D341Med (cell line): ENCODE data around the gene ADGRG2.
"Not testable (repeated sequence)": the region's sequence is repeated elsewhere in the genome, so short reads cannot be mapped to it uniquely, and the experiment has no call there.

ENCODE experiments used
- DNase-seq: peaks from one replicate; pipeline ENCODE4 v3.0.0; 2012; ENCODE audit warnings: low spot score

ADGRG2 gene

DNA sequence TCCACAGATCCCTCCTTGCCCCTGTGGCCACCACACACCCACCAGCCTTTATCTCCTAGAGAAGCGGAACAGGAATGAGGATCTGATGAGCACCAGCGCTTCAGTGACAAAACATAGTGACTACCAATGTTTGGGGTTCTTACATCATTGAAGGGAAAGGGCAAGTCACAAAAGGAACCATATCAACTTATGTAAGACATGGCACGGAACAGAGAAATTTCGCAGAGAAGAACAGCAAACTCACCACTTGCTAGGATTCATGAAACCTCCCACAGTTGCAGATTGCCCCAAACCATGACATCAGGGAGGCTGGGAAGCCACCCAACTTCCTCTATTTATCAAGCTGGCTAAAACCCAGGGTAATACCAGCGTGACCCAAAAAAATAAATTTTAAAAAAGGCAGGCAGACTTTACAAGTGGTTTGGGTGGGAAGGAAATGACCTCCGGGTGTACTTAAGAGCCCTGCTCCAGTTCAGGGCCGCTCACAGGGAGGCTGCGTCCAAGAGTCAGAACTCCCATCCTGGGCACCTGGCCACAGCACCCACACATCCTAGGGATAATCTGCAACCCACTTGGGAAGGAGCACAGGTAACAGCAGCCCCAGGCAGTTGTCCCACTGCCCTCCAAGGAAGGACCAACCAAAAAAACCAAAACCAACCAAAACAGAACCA lies 36.0 kb downstream of the ADGRG2 start:
- no peak for DNase-seq

DNA sequence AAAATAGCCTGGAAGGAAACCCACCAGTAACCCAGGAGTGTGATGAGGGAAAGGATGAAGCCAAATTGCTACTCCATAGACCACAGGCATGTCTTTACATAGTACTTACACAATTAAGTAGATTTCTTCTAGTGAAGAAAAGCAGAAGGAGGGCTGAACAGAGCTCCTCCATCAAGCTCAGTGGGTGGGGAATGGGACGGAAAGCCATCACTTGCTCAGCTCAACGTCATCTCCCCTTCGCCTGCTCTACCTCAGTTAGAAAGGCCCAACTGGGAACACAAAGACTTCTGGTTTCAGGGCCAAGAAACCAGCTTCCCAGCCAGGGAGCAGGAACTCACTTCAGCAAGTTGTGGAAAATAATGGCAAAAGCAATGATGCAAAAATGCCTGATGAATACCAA lies 36.6 kb downstream of the ADGRG2 start:
- no peak for DNase-seq

DNA sequence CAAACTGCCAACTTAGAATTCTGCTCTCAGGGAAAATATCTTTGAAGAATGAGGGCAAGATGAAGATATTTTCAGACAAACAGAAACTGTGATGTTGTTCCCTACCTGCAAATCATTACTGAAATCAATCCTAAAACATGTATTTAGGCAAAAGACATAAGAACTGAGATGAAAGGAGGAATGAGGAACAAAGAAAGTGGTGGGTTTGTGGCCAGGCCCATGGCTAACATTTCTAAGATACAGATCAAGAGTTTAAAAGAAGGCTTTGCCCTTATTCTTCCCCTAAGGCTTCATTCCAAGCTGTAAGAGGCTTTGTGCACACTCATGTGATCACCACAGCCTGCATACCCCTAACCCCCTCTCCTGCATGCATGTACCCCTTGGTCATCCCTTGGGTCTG lies 46.5 kb downstream of the ADGRG2 start:
- no peak for DNase-seq

GRCh38 chrX:19072372-19072771 lies 49.9 kb downstream of the ADGRG2 start:
- DNase-seq: no peak

- no peak for DNase-seq
Observed at GRCh38 chrX:19070555-19070994, 51.7 kb downstream of the ADGRG2 start.

DNA sequence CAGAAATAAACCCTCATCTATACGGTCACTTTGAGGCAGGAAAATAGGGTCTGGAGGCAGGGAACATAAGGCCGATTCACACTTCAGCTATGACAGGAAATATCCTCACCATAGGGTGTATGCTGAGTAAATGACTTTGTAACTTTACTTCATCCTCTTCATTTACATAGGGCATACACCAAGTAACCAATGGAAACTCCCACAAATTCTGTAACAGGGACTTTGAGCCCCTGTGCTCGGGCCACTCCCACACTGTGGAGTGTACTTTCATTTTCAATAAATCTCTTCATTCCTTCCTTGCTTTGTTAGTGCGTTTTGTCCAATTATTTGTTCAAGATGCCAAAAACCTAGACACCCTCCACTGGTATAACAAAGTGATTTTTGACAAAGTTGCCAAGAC lies 55.3 kb downstream of the ADGRG2 start:
- DNase-seq: not testable (repeated sequence)

DNA sequence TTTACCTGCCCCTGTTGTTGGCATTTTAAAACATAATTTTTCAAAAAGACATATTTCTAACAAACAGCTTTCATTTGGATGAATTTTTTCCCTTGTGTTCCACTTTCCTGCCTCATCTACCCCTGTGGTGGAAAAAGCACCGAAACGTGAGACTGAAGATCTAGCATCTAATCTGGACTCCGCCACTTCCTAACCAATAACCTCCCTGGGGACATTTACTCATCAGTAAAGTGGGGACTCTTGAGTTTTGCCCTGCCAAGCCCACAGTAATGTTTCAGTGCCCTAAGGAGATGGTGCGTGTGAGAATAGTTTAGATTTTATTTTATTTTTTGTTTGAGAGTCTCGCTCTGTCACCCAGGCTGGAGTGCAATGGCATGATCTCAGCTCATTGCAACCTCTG lies 56.7 kb downstream of the ADGRG2 start:
- no peak for DNase-seq

GRCh38 chrX:19064175-19064574 lies 58.1 kb downstream of the ADGRG2 start:
- peak; percentile 40 for DNase-seq

DNA sequence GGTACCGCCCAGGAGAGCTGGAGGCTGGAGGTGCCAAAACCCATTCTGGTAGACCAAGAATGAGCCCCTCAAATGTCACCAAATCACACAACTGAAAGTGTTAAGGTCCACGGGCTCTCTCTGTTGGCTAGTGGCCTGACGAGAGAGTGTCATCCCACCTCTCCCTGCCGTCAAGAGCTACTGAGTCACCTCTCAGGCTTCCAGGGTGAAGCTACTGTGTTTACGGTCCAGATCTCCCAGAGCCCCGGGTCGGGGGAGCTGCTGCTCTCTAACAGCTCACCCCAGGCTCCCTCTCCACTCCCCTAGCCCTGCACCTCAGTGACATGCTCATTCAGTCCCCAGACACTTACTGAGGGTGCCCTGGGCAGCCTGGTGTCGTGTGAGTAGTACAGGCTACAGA lies 59.2 kb downstream of the ADGRG2 start:
- no peak for DNase-seq

DNA sequence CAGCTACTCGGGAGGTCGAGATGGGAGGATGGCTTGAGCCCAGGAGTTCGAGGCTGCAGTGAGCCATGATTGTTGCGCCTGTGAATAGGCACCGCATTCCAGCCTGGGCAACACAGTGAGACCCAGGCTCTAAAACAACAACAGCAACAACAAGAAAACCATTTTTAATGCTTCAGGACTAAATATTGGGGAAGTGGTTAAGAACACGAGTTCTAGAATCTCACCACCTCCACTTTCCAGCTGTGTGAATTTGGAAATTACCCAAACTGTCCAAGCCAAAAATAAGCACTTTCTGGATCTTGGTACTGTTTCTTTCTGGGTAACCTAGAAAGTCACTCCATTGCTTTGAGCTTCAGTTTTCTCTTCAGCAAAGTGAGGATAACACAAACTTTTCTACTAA lies 63.2 kb downstream of the ADGRG2 start:
- DNase-seq: no peak

DNA sequence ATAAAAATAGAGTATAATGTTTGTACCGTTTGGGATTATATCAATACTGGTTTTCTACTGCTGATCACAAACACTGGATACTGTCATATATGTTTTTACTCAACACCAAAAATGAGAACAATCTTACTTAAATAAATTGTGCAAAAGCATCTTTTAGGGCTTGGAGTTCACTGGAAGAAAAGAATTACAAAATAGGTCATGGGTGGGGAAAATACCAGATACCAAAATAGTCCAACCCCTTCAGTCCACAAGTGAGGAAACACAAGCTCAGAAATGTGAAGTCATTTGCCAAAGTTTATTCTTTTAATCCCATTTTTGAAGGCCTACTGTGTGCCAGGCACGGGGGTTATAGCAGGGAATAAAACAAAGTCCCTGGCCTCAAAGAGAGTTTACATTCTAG lies 64.4 kb downstream of the ADGRG2 start:
- DNase-seq: no peak

DNA sequence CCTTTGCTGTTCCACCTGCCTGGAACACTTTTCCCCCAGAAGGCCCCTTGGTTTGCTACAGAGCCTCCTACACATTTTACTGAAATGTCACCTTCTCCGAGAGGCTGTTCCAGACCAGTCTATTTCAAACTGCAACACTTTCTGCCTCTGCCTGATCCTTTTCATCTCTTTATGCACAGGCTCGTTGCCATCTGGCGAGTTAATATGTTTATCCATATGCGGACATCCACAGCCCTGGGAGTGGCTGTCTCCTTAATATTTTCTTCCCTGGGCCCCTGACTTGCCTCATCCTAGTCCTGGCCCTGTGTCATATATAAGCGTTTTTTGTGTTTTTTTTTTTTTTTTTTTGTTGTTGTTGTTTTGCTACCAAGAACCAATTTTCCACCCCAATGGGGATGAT lies 73.2 kb downstream of the ADGRG2 start:
- DNase-seq: no peak

DNA sequence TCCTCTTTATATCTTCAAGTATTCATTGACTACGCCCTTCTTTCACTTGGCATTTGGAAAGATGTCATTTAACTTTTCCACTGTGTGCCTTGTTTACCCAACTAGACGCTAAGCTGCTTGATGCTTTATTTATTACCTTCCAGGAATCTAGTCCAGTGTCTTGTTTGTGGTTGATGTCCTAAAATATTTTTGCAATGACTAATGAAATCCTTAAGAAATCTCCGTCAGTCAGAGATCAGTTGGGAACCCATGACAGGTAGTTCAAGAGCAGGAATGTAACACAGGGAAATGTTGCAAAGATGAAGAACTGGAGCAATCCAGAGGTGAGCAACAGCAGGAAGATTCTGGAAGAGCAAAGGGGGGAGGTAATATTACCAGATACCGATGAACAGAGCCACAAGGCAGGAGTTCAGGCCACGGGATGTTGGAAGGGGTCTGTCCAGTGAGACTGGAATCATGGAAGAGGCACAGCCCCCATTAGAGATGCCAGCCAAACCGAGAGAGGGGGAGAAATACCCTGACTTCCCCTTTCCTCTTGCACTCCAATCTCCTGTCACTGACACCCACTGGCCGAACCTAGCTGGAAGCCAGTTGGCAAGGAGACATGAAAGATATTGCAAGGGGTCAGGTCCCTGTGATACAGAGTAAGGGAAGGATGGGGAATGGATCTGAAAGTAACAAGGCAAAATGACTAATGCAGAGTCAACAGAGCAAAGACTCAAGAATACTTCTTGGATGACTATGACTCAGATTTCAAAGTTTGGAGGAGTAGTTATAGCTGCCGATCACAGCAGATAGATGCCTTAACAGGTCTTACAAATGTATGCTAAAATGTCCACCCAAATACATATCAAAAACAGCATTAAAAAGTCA lies 75.7 kb downstream of the ADGRG2 start:
- DNase-seq: no peak

DNA sequence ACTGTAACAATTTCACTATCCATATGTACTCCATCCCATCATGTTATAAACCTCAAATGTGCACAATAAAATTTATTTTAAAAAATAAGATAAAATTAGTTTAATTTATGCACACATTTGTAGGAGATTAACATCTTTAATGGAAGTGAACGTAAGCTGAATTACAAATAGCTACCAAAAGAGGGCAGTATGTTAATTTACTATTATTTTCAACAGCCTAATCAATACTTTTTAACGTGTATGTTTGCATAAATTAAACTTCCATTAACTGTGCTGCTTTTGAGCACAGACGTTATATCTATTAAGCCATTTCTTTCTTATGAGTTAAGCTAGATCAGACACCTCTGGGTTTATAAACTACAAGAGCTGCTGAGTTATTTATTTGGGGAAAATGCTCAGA lies 81.9 kb downstream of the ADGRG2 start:
- DNase-seq: no peak

GRCh38 chrX:19034025-19034424 lies 88.2 kb downstream of the ADGRG2 start:
- no peak for DNase-seq

DNA sequence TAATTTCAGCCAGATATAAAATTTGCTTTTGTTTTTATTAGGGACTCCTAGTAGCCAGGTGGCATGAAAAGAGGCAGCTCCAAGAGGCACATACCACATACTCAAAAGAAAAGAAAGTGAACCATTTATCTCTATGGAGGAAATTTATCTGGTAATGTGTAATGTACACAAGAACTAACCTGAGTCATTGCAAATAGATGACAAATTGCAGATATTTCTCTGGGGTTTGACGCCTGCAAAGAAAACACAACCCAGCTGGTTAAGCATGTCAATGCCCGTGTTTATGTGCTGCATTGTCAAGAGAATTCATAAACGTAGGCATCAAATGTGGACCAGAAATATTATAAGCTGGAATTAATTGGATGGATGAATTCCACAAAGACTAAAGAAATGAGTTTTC lies 91.5 kb downstream of the ADGRG2 start:
- no peak for DNase-seq

DNA sequence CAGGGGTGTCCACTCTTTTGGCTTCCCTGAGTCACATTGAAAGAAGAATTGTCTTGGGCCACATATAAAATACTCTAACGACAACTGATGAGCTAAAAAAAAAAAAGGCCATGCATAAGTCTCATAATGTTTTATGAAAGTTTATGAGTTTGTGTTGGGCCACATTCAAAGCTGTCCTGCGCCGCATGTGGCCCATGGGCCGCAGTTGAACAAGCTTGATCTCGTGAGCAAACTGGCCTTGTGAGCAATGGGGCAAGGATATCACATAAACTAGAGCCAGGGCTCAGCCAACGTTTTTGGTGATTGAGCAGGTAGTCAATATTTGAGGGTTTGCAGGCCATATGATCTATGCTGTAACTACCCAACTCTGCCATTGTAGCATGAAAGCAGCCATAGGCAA lies 93.7 kb downstream of the ADGRG2 start:
- DNase-seq: no peak

DNA sequence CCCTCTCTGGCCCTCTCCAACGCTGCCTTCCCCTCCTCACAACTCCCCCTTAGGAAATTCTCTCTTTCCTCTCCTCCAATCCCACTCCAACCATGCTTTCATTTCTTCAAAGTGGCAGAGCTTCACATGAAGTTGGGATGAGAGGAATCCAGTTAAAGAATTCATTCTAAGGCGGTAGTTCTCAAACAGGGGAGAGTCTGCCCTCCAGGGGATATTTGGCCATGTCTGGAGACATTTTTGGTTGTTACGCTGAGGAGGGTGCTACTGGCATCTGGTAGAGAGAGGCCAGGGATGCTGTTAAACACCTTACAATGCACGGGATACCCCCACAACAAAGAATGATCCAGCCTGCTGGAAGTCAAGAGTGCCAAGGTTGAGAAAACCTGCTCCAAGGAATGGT lies 97.9 kb downstream of the ADGRG2 start:
- no peak for DNase-seq

- DNase-seq: no peak
Observed at GRCh38 chrX:19019996-19020395, 102.3 kb downstream of the ADGRG2 start.

DNA sequence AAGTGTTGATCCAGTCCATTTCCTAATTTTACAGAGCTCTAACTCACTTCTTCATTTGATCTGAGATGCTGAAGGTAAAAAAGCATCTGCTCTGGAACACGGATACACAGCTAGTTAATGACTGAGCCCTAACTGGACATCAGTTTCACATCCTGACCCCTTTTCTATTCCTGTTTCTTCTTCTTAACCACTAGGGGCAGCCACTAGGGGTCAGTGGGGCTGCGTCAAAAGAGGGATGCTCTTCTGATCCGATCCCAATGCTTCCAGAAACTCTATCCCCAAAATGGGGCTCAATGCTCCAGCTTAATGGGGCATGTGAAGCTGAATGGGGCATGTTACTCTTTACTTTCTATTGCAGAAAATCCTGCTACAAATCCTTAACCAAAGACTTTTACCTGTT lies 105.0 kb downstream of the ADGRG2 start:
- DNase-seq: peak; percentile 56

DNA sequence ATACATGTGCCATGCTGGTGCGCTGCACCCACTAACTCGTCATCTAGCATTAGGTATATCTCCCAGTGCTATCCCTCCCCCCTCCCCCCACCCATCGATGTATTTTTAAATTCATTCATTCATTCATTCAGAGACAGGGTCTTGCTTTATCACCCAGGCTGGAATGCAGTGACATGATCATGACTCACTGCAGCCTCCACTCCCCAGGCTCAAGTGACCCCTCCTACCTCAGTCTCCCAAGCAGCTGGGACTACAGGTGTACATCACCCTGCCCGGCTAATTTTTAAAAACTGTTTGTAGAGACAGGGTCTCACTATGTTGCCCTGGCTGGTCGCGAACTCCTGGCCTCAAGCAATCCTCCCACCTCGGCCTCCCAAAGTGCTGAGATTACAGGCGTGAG lies 105.7 kb downstream of the ADGRG2 start:
- DNase-seq: not testable (repeated sequence)

GRCh38 chrX:19007868-19008267 lies 114.4 kb downstream of the ADGRG2 start:
- DNase-seq: no peak

DNA sequence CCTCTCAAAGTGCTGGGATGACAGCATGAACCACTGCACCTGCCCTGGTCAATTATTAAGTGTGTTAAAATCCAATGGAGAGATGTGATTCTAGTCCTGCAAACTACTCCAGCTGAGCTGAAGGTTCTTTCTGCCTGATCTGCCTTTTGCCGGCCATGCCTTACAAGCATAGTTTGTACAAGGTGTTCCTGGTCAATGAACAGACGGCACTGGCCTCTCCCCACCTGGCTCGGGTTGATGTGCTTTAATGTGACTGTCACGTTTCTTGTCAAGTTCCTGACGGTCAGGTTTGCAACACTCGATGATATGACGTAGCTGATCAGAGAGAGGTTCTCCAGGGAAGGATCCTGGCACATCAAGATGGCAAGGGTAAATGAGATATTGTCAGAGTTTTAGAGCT lies 115.3 kb downstream of the ADGRG2 start:
- no peak for DNase-seq

GRCh38 chrX:19005909-19006308 lies 116.4 kb downstream of the ADGRG2 start:
- DNase-seq: no peak
